NT2/D1 (cell line): ENCODE results near the gene ZHX3.
A peak's percentile ranks its signal among the peaks of the same experiment; 100 is the strongest.

Experiments
- DNase-seq: peaks from one replicate; pipeline ENCODE4 v3.0.0-alpha.2; 2011; ENCODE audit warnings: low read depth, low spot score
- H3K27me3 ChIP-seq: 2 replicates; pipeline ENCODE4 v1.6.0; 2011; ENCODE audit warnings: mild to moderate bottlenecking; ENCODE audit not compliant: insufficient read length, insufficient read depth
- H3K36me3 ChIP-seq: 2 replicates; pipeline ENCODE4 v1.6.1; 2011; ENCODE audit warnings: mild to moderate bottlenecking, low read length, mixed read lengths; ENCODE audit not compliant: insufficient read depth, insufficient read length
- H3K4me1 ChIP-seq: 2 replicates; pipeline ENCODE4 v1.5.1; 2011; ENCODE audit not compliant: insufficient read depth, insufficient read length
- H3K4me3 ChIP-seq: 2 replicates; pipeline ENCODE4 v1.5.1; 2011; ENCODE audit warnings: low read depth; ENCODE audit not compliant: insufficient read length
- H3K9ac ChIP-seq: 2 replicates; pipeline ENCODE4 v1.6.0; 2011; ENCODE audit warnings: low read depth; ENCODE audit not compliant: insufficient read length
- H3K9me3 ChIP-seq: 2 replicates; pipeline ENCODE4 v1.5.1; 2011; ENCODE audit warnings: mild to moderate bottlenecking, low read length; ENCODE audit not compliant: insufficient read depth
- SUZ12 ChIP-seq: IDR thresholded peaks from 2 replicates; pipeline ENCODE4 v1.6.1; 2011; ENCODE audit not compliant: insufficient read length, insufficient read depth; ENCODE audit errors: extremely low read depth
- YY1 ChIP-seq: IDR thresholded peaks from 2 replicates; pipeline ENCODE4 v1.6.1; 2011; ENCODE audit not compliant: insufficient read length, insufficient read depth
- ZNF274 ChIP-seq: IDR thresholded peaks from 2 replicates; pipeline ENCODE4 v1.6.1; 2011; ENCODE audit warnings: mild to moderate bottlenecking, low read depth, low read length

The ZHX3 gene

GRCh38 chr20:41317546-41318270 is at the start of gene ZHX3:
ZHX3 (minus strand) TSS chr20:41317731; CDS start chr20:41204916, 112,815 bp downstream.
- DNase-seq = peak; percentile 97
- Histone ChIP-seq H3K4me3 (peak within 1 kb of the TSS; percentile 91), H3K27me3 (no peaks in the 10 kb centered on the region), H3K36me3 (no peaks in the 10 kb centered on the region), H3K9me3 (0 out of 2 replicates have a peak, but pooled peaks cover under 1% of the 10 kb centered on the region), H3K9ac (peak within 1 kb of the TSS; percentile 93), H3K4me1 (peaks cover 3% of the 10 kb centered on the region)
- TF ChIP-seq ZNF274 (no peak), YY1 (no peak), SUZ12 (no peak)

GRCh38 chr20:41367393-41367695 is 49.8 kb upstream of the ZHX3 start:
- Histone ChIP-seq H3K36me3 (peaks cover 16% of the 10 kb centered on the region), H3K9me3 (peaks cover 22% of the 10 kb centered on the region; the same call in 1 of the 2 replicates), H3K4me1 (peaks cover 15% of the 10 kb centered on the region), H3K27me3 (peaks cover 52% of the 10 kb centered on the region), H3K4me3 (no peak overlapping the region), H3K9ac (peak overlapping the region; percentile 77)
- DNase-seq = no peak
- TF ChIP-seq ZNF274 = no peak
- no peak for TF ChIP-seq YY1
- no peak for TF ChIP-seq SUZ12

- Histone ChIP-seq H3K9ac (peak within 1 kb of the TSS; percentile 77), H3K9me3 (peaks cover 16% of the 10 kb centered on the region; the same call in 1 of the 2 replicates), H3K27me3 (peaks cover 52% of the 10 kb centered on the region), H3K4me1 (peaks cover 15% of the 10 kb centered on the region), H3K36me3 (peaks cover 18% of the 10 kb centered on the region), H3K4me3 (peak within 1 kb of the TSS; percentile 53)
- TF ChIP-seq SUZ12 (no peak), YY1 (no peak)
- peak; percentile 23 for DNase-seq
These were observed 49.2 kb upstream of the ZHX3 start, which contains the start of gene EMILIN3 for GRCh38 chr20:41366546-41367392. EMILIN3 (minus strand) TSS chr20:41366818; CDS start chr20:41366634, 184 bp downstream.

- H3K4me3 ChIP-seq = peak overlapping the region; percentile 53
- peak overlapping the region; percentile 77 for H3K9ac ChIP-seq
- H3K4me1 ChIP-seq = peaks cover 15% of the 10 kb centered on the region
- H3K36me3 ChIP-seq = peaks cover 27% of the 10 kb centered on the region
- H3K27me3 ChIP-seq = peaks cover 52% of the 10 kb centered on the region
- no peak for DNase-seq
- TF ChIP-seq SUZ12 = no peak
- TF ChIP-seq YY1 = no peak
- TF ChIP-seq ZNF274 = no peak
- H3K9me3 ChIP-seq = peaks cover 8% of the 10 kb centered on the region; the same call in 1 of the 2 replicates
These were observed 48.4 kb upstream of the ZHX3 start for GRCh38 chr20:41365777-41366545.

GRCh38 chr20:41364967-41365765 is 47.6 kb upstream of the ZHX3 start:
- no peak for TF ChIP-seq ZNF274
- Histone ChIP-seq H3K27me3 (peaks cover 50% of the 10 kb centered on the region), H3K4me3 (peak overlapping the region; percentile 53), H3K4me1 (peaks cover 15% of the 10 kb centered on the region), H3K9me3 (0 out of 2 replicates have a peak, but pooled peaks cover 1% of the 10 kb centered on the region), H3K36me3 (peaks cover 31% of the 10 kb centered on the region), H3K9ac (peak overlapping the region; percentile 77)
- no peak for DNase-seq

- no peak for TF ChIP-seq YY1
- no peak for TF ChIP-seq SUZ12
- no peak for TF ChIP-seq ZNF274
- Histone ChIP-seq H3K9ac (no peak overlapping the region), H3K27me3 (peaks cover 43% of the 10 kb centered on the region), H3K36me3 (peaks cover 37% of the 10 kb centered on the region), H3K4me3 (no peak overlapping the region), H3K9me3 (no peaks in the 10 kb centered on the region), H3K4me1 (peaks cover 15% of the 10 kb centered on the region)
- DNase-seq = no peak
These were observed 46.8 kb upstream of the ZHX3 start for GRCh38 chr20:41364236-41364855.
